B cell (primary cell): ENCODE results near the gene IPCEF1. TPM values are rescaled to one million over a fixed set of nuclear protein-coding genes. Genes with fewer than 3 reads are reported as not detected.

Source experiments
- ATAC-seq: fragments of 200-7000 bp; cut with Tn5 transposase; one replicate; pipeline ENCODE4 v1.10.0; 2021; ENCODE audit warnings: low read depth, mild to moderate bottlenecking, moderate number of reproducible peaks, moderate library complexity
- CTCF ChIA-PET: fragments of 350-600 bp; sonication (Branson Sonifier 250); formaldehyde crosslinking; loops from one replicate; lab custom pipeline; 2021; ENCODE audit warnings: antibody characterized with exemption, inconsistent platforms; lab: Charles Lee
- POLR2A ChIA-PET: fragments of 350-600 bp; sonication (Branson Sonifier 250); formaldehyde crosslinking; loops from one replicate; lab custom pipeline; 2021; ENCODE audit warnings: antibody characterized with exemption; lab: Charles Lee
- DNase-seq: peaks from one replicate; pipeline ENCODE4 v3.0.0; 2013
- H2AFZ ChIP-seq: 2 replicates; pipeline ENCODE4 v1.6.1; 2012; ENCODE audit warnings: mild to moderate bottlenecking, low read depth, low read length; ENCODE audit not compliant: insufficient read depth, poor library complexity, severe bottlenecking
- H3K27ac ChIP-seq, 2 donors: 1 replicate in 1 of 2; 2 replicates in 1 of 2; pipeline ENCODE4 v1.5.1; 2012 to 2013; ENCODE audit warnings: low read length in 2 of 2, mild to moderate bottlenecking in 2 of 2, moderate library complexity in 1 of 2
- H3K27me3 ChIP-seq, 4 experiments: fragments of 200-600 bp in 1 of 4; sonication (generic) in 1 of 4; replicated peaks in 1 of 4; 1 replicate in 2 of 4; 2 replicates in 2 of 4; pipeline versions ENCODE4 v1.6.1 to v1.7.0; 2013 to 2016; ENCODE audit warnings: low read length in 3 of 4, mild to moderate bottlenecking in 2 of 4, mixed read lengths in 1 of 4, moderate library complexity in 1 of 4; ENCODE audit not compliant: insufficient read depth in 4 of 4, control insufficient read depth in 3 of 4; ENCODE audit errors: control extremely low read depth in 1 of 4
- H3K36me3 ChIP-seq, 2 experiments: replicated peaks in 1 of 2; 1 replicate in 1 of 2; 2 replicates in 1 of 2; pipeline versions ENCODE4 v1.6.1 to v1.7.1; 2013; ENCODE audit warnings: low read length in 1 of 2; ENCODE audit not compliant: insufficient read depth in 2 of 2, control insufficient read depth in 1 of 2; ENCODE audit errors: control extremely low read depth in 1 of 2, extremely low read depth in 1 of 2
- H3K4me1 ChIP-seq, 2 donors: fragments of 200-600 bp in 1 of 2; sonication (generic) in 1 of 2; 1 replicate in 1 of 2; 2 replicates in 1 of 2; pipeline versions ENCODE4 v1.5.1 to v1.6.1; 2013 to 2017; ENCODE audit warnings: low read length in 2 of 2; ENCODE audit not compliant: control insufficient read depth in 2 of 2, insufficient read depth in 2 of 2
- H3K4me2 ChIP-seq: replicated peaks from 2 replicates; pipeline ENCODE3; 2012; ENCODE audit warnings: mild to moderate bottlenecking, low read depth, low read length; ENCODE audit not compliant: poor library complexity, severe bottlenecking
- H3K4me3 ChIP-seq, 5 experiments: fragments of 200-600 bp in 1 of 5; sonication (generic) in 1 of 5; 1 replicate in 3 of 5; 2 replicates in 2 of 5; pipeline versions ENCODE4 v1.5.1 to v1.7.0; 2011 to 2016; ENCODE audit warnings: low read length in 4 of 5, mild to moderate bottlenecking in 4 of 5, low read depth in 2 of 5, control low read depth in 1 of 5, moderate library complexity in 1 of 5; ENCODE audit not compliant: insufficient read depth in 1 of 5; ENCODE audit errors: control extremely low read depth in 1 of 5, extremely low read depth in 1 of 5
- H3K79me2 ChIP-seq: fragments of 200-600 bp; sonication (generic); one replicate; pipeline ENCODE4 v1.6.0; 2016; ENCODE audit warnings: low read length; ENCODE audit not compliant: control insufficient read depth, insufficient read depth
- H3K9ac ChIP-seq: fragments of 200-600 bp; sonication (generic); 2 replicates; pipeline ENCODE4 v1.6.1; 2017; ENCODE audit warnings: mild to moderate bottlenecking, low read length, moderate library complexity
- H3K9me3 ChIP-seq, 3 donors: one replicate each; pipeline versions ENCODE4 v1.6.1 to v1.7.1; 2013; ENCODE audit warnings: low read length in 2 of 3; ENCODE audit not compliant: control insufficient read depth in 2 of 3, insufficient read depth in 1 of 3; ENCODE audit errors: control extremely low read depth in 1 of 3
- H4K20me1 ChIP-seq: 2 replicates; pipeline ENCODE4 v1.6.0; 2012; ENCODE audit warnings: mild to moderate bottlenecking, low read length; ENCODE audit not compliant: insufficient read depth, control insufficient read depth, poor library complexity, severe bottlenecking
- H3K27ac Mint-ChIP-seq: one replicate; pipeline ENCODE4 v1.8.0; 2021; ENCODE audit warnings: mixed read lengths
- H3K27me3 Mint-ChIP-seq: one replicate; pipeline ENCODE4 v1.8.0; 2021; ENCODE audit warnings: mixed read lengths
- H3K4me1 Mint-ChIP-seq: one replicate; pipeline ENCODE4 v1.8.0; 2021; ENCODE audit warnings: mixed read lengths
- H3K4me3 Mint-ChIP-seq: one replicate; pipeline ENCODE4 v1.8.0; 2021; ENCODE audit warnings: mixed read lengths
- H3K9me3 Mint-ChIP-seq: one replicate; pipeline ENCODE4 v1.8.0; 2022; ENCODE audit warnings: mixed read lengths; ENCODE audit not compliant: insufficient read depth
- CTCF ChIP-seq: fragments of 200-600 bp; IDR thresholded peaks from one replicate; pipeline ENCODE4 v1.8.0; 2022; ENCODE audit warnings: antibody characterized with exemption, mild to moderate bottlenecking
- EZH2 ChIP-seq: IDR thresholded peaks from 2 replicates; pipeline ENCODE4 v1.6.1; 2012; ENCODE audit warnings: borderline replicate concordance, low read depth, mild to moderate bottlenecking, moderate library complexity, low read length; ENCODE audit not compliant: insufficient read depth, poor library complexity, severe bottlenecking
- WGBS: methylation state at CpG from one replicate; pipeline ENCODE4 v1.1.5; 2013; ENCODE audit warnings: missing lambda C conversion rate; ENCODE audit not compliant: insufficient coverage; 5-methylcytosine and 5-hydroxymethylcytosine counted together
- intact Hi-C: fragments of 100-400 bp; cut with micrococcal nuclease; formaldehyde crosslinking; loops from one replicate; pipeline ENCODE4 v1.10.0; 2022
- polyA plus RNA-seq: library from polyadenylated mRNA; depleted of rRNA; stranded (reverse); fragments of >200 nt; gene quantifications from 2 replicates; pipeline ENCODE4 v1.2.3, GENCODE V29; 2012
- total RNA-seq, 2 donors: library from RNA; stranded (reverse); fragments of 120-200 nt in 1 of 2; gene quantifications; 1 replicate in 1 of 2; 2 replicates in 1 of 2; pipeline versions ENCODE4 v1.2.3 to v1.2.4, GENCODE V29; 2013 to 2022

The IPCEF1 gene
- total and polyA plus RNA-seq, 2 donors (not counting 1 experiment from before 2014, with no cell fraction given): 0.22 to 0.94 TPM

GRCh38 chr6:154402081-154402780 is 45.6 kb upstream of the IPCEF1 start:
- no peak overlapping the region for H3K27ac ChIP-seq
- CTCF ChIA-PET: interaction anchor here (1.0 to 1.5 kb wide), 2 partner anchors 12 to 50 kb away, joined by 3 read pairs; no protein-coding TSS in a partner anchor
- no peaks in the 10 kb centered on the region for H3K27me3 ChIP-seq
- H2AFZ ChIP-seq: no peak overlapping the region
- H3K4me3 ChIP-seq: no peak overlapping the region
- H3K79me2 ChIP-seq: no peaks in the 10 kb centered on the region
- H3K4me1 ChIP-seq: no peaks in the 10 kb centered on the region
- Mint-ChIP-seq H3K4me3 (no peak overlapping the region), H3K9me3 (no peaks in the 10 kb centered on the region), H3K27me3 (no peaks in the 10 kb centered on the region), H3K4me1 (no peaks in the 10 kb centered on the region), H3K27ac (no peak overlapping the region)
- 100% methylated on average over 2 of the region's 6 CpGs for WGBS
- DNase-seq: no peak
- intact Hi-C loops: no loop called here
- no peaks in the 10 kb centered on the region for H4K20me1 ChIP-seq
- TF ChIP-seq CTCF: no peak
- TF ChIP-seq EZH2: no peak
- H3K4me2 ChIP-seq: no peak overlapping the region
- H3K9ac ChIP-seq: no peak overlapping the region
- POLR2A ChIA-PET: no interaction called here
- H3K9me3 ChIP-seq: no peaks in the 10 kb centered on the region
- ATAC-seq: no peak
- H3K36me3 ChIP-seq: no peaks in the 10 kb centered on the region

GRCh38 chr6:154399097-154399496 is 42.5 kb upstream of the IPCEF1 start:
- 93% methylated on average over 2 of the region's 5 CpGs for WGBS
- Histone ChIP-seq H3K79me2 (no peaks in the 10 kb centered on the region), H3K27me3 (no peaks in the 10 kb centered on the region), H3K4me2 (no peak overlapping the region), H3K27ac (no peak overlapping the region), H3K4me3 (no peak overlapping the region), H3K4me1 (no peaks in the 10 kb centered on the region), H4K20me1 (no peaks in the 10 kb centered on the region), H2AFZ (no peak overlapping the region), H3K36me3 (no peaks in the 10 kb centered on the region), H3K9me3 (no peaks in the 10 kb centered on the region), H3K9ac (no peak overlapping the region)
- Mint-ChIP-seq H3K4me1 (no peaks in the 10 kb centered on the region), H3K27me3 (no peaks in the 10 kb centered on the region), H3K27ac (no peak overlapping the region), H3K9me3 (no peaks in the 10 kb centered on the region), H3K4me3 (no peak overlapping the region)
- DNase-seq: no peak
- no peak for ATAC-seq
- POLR2A ChIA-PET: no interaction called here
- TF ChIP-seq CTCF: no peak
- no peak for TF ChIP-seq EZH2
- intact Hi-C loops: no loop called here
- CTCF ChIA-PET: no interaction called here
